DMS 273 treated with DMSO at 0.1 percent for 48 hours (cell line): ENCODE measurements around the gene IGIP.
A peak's percentile ranks its signal among the peaks of the same experiment; 100 is the strongest.

ENCODE experiments used
- DNase-seq: peaks from one replicate; lab custom pipeline; 2025; lab: John Stamatoyannopoulos, UW

IGIP gene

DNA sequence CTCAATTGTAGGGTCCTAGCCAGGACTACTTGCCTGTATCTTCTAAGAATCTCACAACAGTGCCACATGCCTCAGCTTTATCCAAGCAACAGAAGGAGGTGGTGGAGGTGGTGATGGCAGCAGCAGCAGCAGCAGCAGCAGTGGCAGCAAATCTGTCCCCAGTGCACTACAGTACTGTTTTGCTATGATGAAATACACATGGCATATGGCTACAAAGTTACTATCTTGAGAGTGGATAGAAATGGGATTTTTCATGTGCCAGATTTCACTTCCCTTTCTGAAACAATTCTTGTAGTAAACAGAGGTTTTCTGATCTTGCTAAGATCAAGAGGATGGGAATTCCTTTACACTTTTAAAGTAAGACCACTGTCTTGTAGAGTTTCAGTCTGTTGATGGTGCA, 41.2 kb downstream of the IGIP start:
- no peak for DNase-seq

DNA sequence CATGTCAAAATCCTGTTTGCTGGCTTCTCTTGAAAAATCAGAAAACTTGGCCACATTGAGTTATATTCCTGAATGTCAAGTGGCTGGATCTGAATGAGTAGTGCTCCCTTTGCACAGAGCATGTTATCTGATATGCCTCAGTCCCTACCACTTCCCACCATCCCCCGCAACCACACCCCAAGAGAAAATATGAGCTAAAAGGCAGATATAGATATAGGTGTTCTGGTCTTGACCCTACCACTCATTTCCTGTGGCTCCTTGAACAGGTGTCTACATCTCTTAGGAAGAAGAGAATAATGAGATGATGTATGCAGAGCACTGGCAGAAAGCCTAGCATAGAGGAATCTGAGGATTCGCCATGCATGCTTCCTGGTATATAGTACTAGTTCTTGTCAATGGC, 42.6 kb downstream of the IGIP start:
- no peak for DNase-seq

DNA sequence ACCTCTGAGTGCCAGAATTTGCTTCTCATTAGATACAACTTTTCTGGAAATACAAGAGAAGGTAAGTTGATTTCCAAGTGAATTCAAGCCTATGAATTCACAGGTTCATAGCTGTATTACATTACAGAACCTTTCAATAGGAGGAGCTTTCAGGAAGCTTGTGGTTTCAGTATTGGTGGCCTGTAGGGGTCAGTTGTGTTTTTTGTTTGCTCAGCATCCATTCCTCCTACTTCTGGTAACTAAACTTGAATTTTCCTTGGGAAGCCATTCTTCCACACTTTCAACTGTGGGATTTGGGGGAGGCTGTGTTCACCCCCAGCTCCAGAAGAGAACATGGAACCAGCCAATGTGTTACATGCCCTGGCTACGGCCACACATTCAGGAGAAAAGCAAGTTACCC, 43.7 kb downstream of the IGIP start:
- no peak for DNase-seq

DNA sequence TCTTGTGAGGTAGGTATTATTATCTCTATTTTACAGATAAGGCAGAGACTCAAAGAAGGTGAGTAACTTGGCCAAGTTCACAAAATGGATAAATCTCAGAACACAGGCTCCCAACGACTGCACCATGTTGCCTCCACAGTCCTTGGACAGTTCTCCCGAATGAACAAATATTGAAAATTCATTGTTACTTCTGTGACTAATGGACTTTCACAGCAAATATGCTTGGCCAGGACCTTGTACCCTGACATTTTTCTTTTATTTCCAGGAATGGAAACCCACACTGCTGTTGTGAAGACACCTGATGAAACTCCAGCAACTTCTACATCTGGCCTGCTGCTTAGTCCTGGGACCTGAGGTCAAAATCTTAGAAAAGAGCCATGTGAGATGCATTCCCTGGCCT, 46.7 kb downstream of the IGIP start:
- DNase-seq, result no peak

DNA sequence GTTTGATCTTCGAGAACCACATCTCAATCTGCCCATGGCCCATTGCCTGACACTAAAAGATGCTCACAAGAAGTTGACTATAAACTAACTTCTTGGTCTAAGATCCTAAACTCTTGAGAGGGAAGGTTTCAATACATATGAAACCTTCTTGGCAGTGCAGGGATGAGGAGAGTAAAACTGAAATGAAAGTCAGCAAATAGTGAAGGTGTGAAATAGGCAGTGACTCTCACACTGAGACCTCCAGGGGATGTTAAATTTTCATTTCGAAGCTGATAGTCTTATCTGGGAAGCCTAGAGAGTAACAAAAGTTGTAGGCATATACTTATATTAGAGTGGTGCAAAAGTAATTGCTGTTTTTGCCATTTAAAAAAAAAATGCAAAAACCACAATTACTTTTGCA, 48.3 kb downstream of the IGIP start:
- no peak for DNase-seq

DNA sequence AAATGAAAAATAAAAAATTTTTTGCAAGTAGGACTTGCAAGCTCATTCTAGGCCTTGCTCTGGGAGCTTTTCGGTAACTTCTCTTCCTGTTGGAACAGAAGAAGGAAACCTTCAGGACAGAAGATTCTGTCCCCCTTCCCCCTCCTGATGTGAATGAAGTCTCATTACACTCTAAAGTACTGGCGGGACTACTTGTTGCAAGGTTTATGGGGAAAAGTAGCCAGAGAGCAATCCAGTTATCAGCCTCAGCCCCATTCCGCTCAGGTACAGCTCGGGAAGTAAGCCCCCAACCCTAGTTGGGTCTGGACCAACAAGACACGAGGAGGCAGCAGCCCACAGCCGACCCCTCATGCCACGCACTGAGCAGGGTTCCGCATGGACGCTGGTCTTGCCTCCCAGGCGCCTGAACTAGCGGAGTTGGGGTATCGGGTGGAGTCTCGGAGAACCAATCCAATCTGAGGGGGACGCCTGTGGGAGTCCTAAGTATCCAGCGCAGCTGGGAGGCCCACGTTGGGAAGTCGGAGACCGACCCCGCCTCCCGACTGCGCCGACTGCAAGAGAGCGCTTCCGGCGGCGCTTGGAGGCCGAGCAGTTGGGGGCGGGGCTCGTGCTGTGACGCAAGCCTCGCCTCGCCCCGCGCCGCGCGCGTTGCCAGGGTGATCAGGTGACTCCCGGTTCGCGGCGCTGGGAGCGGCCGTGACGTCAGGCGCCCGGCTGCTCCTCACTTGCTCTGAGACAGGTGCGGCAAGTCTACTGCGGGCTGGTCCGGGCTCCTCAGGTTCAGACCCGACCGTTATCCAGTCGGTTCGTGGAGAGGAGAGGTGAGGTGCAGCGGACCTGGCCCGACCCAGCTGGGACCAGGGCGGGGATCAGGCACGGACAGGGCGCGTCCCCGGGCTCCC, 49.0 kb downstream of the IGIP start, which contains the start of gene CYSTM1:
Gene CYSTM1, plus strand, starts transcription at position 724 of the 902 bp plus-strand sequence. CDS start 19,278 bp downstream, outside the sequence.
- DNase-seq, result peak; percentile 82

DNA sequence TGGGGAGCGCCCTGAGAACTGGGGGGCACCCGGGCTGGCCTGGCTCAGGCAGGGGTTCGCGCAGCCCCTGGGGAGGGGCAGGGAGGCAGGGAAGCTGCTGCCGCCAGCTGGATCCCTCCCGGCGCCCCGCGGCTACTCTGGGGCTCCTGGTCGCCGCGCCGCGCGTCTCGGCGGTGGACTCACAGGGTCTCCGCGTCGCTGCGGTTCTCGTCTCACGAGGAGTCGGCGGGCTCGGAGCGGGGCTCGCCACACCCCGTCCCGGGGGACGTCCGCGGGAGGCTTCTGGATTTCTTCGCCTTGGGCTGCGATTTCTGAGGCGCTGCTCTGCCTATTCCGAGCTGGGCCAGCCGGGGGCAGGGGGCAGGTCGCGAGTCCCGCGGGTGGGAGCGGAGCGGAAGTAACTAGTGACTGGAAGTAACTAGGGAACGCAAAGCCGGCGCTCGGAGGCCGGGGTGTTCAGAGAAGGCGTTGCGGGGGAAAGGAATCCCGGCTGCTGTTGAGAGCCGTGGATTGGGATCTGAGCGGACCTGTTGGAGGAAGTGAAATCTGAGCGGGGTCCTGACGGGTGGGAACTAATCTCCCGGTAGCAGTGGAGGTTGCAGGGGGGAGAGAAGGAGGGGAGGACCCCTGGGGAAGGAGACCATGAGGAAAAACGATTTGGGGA, 49.8 kb downstream of the IGIP start:
- DNase-seq, result peak; percentile 72

DNA sequence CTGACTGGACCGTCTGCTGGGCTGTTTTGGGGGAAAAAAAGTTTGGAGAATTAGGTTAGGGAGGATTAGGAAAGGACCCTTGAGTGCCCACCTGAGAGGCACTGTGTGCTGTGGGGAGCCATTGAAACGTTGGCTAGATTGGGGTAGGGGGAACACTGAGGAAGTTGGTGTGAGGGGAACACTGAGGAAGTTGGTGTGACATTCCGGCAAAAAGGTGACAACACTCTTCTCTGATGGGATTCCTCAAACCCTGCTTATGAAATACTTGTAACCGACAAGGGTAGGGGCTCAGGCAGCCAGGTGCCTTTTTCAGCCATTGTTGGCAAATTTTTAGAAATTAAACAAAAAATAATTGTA, 50.3 kb downstream of the IGIP start:
- no peak for DNase-seq

DNA sequence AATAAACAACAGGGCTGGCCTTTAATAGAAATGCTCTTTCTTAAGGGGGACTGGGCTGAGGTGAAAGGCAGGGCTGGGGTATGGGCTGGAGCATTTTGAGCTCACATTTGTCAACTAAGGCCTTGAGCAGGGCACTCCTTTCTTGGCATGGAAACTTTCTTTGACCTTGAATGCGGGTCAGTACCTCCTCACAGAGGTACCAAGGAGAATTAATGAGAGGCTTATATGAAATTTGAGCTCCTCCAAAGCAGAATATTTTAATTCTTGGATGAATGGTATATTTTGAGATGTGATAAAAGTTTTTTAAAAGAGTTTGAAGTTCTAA, 52.3 kb downstream of the IGIP start:
- DNase-seq, result no peak

DNA sequence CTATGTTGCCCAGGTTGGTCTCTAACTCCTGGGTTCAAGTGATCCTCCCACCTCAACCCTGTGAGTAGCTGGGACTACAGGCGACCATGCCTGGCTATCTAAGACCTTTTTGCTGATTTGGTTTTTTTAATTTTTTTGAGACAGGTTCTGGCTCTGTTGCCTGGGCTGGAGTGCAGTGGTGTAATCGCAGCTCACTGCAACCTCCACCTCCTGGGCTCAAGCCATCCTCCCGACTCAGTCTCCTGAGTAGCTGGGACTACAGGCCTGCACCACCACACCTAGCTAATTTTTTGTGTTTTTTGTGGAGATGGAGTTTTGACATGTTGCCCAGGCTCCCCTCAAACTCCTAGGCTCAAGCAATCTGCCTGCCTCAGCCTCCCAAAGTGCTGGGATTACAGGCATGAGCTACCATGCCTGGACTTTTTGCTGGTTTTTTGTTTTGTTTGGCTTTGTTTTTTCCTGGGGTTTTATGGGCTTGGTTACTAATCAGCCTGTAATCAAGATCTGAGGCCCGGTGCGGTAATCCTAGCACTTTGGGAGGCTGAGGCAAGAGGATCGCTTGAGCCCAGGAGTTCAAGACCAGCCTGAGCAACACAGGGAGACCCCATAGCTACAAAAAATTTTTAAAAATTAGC, 52.9 kb downstream of the IGIP start:
- no peak for DNase-seq
